HEK293 (cell line): Measurements from ENCODE around the gene INPP5B.
A peak's percentile ranks its signal among the peaks of the same experiment; 100 is the strongest.
"Not testable (repeated sequence)": the region's sequence is repeated elsewhere in the genome, so short reads cannot be mapped to it uniquely, and the experiment has no call there.

ENCODE experiments used
- CTCF ChIA-PET: fragments of 350-600 bp; formaldehyde crosslinking; extraction: SDS; loops from one replicate; lab custom pipeline; 2021; ENCODE audit warnings: antibody characterized with exemption; lab: Yijun Ruan, JAX
- POLR2A ChIA-PET: fragments of 300-600 bp; formaldehyde crosslinking; extraction: SDS; loops from one replicate; lab custom pipeline; 2020; ENCODE audit warnings: antibody characterized with exemption, inconsistent platforms; lab: Yijun Ruan, JAX
- H3K27ac ChIP-seq: fragments of 200-500 bp; sonication (Bioruptor generic); 2 replicates; pipeline ENCODE4 v1.5.1; 2014; ENCODE audit warnings: low read depth, low read length, control low read depth, inconsistent platforms; ENCODE audit errors: extremely low read depth
- H3K36me3 ChIP-seq, 2 experiments: fragments of 200-500 bp in 1 of 2; sonication (Bioruptor generic) in 1 of 2; 1 replicate in 1 of 2; 2 replicates in 1 of 2; pipeline ENCODE4 v1.5.1; 2014 to 2017; ENCODE audit warnings: inconsistent platforms in 2 of 2, low read length in 2 of 2; ENCODE audit not compliant: control insufficient read depth in 2 of 2, insufficient read depth in 1 of 2
- H3K4me1 ChIP-seq: fragments of 200-500 bp; sonication (Bioruptor generic); 2 replicates; pipeline ENCODE4 v1.5.1; 2014; ENCODE audit warnings: mild to moderate bottlenecking, low read length, inconsistent platforms; ENCODE audit not compliant: control insufficient read depth, insufficient read depth
- H3K4me3 ChIP-seq: 2 replicates; pipeline ENCODE4 v1.5.1; 2011; ENCODE audit warnings: low read depth, mild to moderate bottlenecking, control low read depth, low read length, moderate library complexity
- H3K9me3 ChIP-seq: fragments of 200-500 bp; sonication (Bioruptor generic); 2 replicates; pipeline ENCODE4 v1.5.1; 2014; ENCODE audit warnings: low read depth, low read length, inconsistent platforms; ENCODE audit not compliant: control insufficient read depth, insufficient read depth
- EGR2 ChIP-seq: fragments of 450-650 bp; formaldehyde crosslinking; IDR thresholded peaks from 2 replicates; pipeline ENCODE4 v1.5.1; 2016; ENCODE audit warnings: low read depth, missing biosample characterization, missing genetic modification characterization
- SETDB1 ChIP-seq: IDR thresholded peaks from one replicate; pipeline ENCODE4 v1.6.1; 2017; ENCODE audit warnings: mild to moderate bottlenecking, low read length, moderate library complexity, mixed read lengths; ENCODE audit not compliant: insufficient read length
- TRIM28 ChIP-seq: IDR thresholded peaks from 2 replicates; pipeline ENCODE4 v1.6.1; 2011; ENCODE audit warnings: low read length, control low read depth, borderline replicate concordance
- ZNF350 ChIP-seq: fragments of 450-650 bp; formaldehyde crosslinking; IDR thresholded peaks from 2 replicates; pipeline ENCODE4 v1.5.0; 2017; ENCODE audit warnings: missing biosample characterization, mild to moderate bottlenecking, missing genetic modification characterization
- ZNF585B ChIP-seq: fragments of 450-650 bp; formaldehyde crosslinking; IDR thresholded peaks from 2 replicates; pipeline ENCODE4 v1.5.1; 2016; ENCODE audit warnings: missing biosample characterization, missing genetic modification characterization
- ZNF600 ChIP-seq: fragments of 450-650 bp; formaldehyde crosslinking; IDR thresholded peaks from 2 replicates; pipeline ENCODE4 v1.5.1; 2016; ENCODE audit warnings: missing biosample characterization, missing genetic modification characterization

INPP5B gene

GRCh38 chr1:37911478-37911877, 35.4 kb downstream of the INPP5B start:
- H3K36me3 ChIP-seq = not testable (repeated sequence)
- CTCF ChIA-PET = interaction anchor here (0.6 kb wide), 1 partner anchor 1257 kb away, joined by 3 read pairs; no protein-coding TSS in a partner anchor

GRCh38 chr1:37910886-37911285, 36.0 kb downstream of the INPP5B start:
- H3K4me1 ChIP-seq, H3K36me3 ChIP-seq, H3K9me3 ChIP-seq, H3K27ac ChIP-seq, H3K4me3 ChIP-seq: not testable (repeated sequence)
- ChIA-PET POLR2A (interaction anchor here (0.8 kb wide), 1 partner anchor 21 kb away, joined by 3 read pairs; no protein-coding TSS in a partner anchor), CTCF (interaction anchor here (0.6 kb wide), 1 partner anchor 22 kb away, joined by 3 read pairs; no protein-coding TSS in a partner anchor)

More at GRCh38 chr1:37911478-37911877, 35.4 kb downstream of the INPP5B start:
- not testable (repeated sequence) for H3K9me3 ChIP-seq, H3K4me1 ChIP-seq, H3K4me3 ChIP-seq
- TF ChIP-seq ZNF600 (tag by site-specific recombination) = peak; percentile 99
- TF ChIP-seq, all 188 proteins: peak for 1; not testable (repeated sequence) for 187
- H3K27ac ChIP-seq = not testable (repeated sequence)
- POLR2A ChIA-PET = interaction anchor here (0.8 kb wide), 1 partner anchor 20 kb away, joined by 3 read pairs; no protein-coding TSS in a partner anchor

- H3K27ac ChIP-seq, CTCF ChIA-PET, H3K4me1 ChIP-seq, H3K9me3 ChIP-seq, H3K36me3 ChIP-seq, H3K4me3 ChIP-seq, POLR2A ChIA-PET: not testable (repeated sequence)
- peak; percentile 29; the same call in 1 of the 2 replicates for TF ChIP-seq EGR2 (tag by site-specific recombination)
Observed at GRCh38 chr1:37908531-37908930, 38.3 kb downstream of the INPP5B start.

GRCh38 chr1:37907416-37908125, 39.3 kb downstream of the INPP5B start:
- not testable (repeated sequence) for H3K27ac ChIP-seq, H3K9me3 ChIP-seq, H3K4me3 ChIP-seq, H3K36me3 ChIP-seq, H3K4me1 ChIP-seq
- ChIA-PET CTCF (interaction anchor here (0.7 kb wide), 1 partner anchor 15 kb away, joined by 4 read pairs; no protein-coding TSS in a partner anchor), POLR2A (interaction anchor here (0.7 kb wide), 1 partner anchor 23 kb away, joined by 3 read pairs; no protein-coding TSS in a partner anchor)

GRCh38 chr1:37906591-37906990, 40.3 kb downstream of the INPP5B start:
- ChIA-PET CTCF (interaction anchor here (0.7 kb wide), 1 partner anchor 16 kb away, joined by 4 read pairs; no protein-coding TSS in a partner anchor), POLR2A (interaction anchor here (0.6 kb wide), 1 partner anchor 1252 kb away, joined by 4 read pairs; no protein-coding TSS in a partner anchor)
- H3K36me3 ChIP-seq, H3K27ac ChIP-seq, H3K9me3 ChIP-seq, H3K4me1 ChIP-seq, H3K4me3 ChIP-seq: not testable (repeated sequence)

GRCh38 chr1:37905727-37906126, 41.1 kb downstream of the INPP5B start:
- POLR2A ChIA-PET = no interaction called here

GRCh38 chr1:37903921-37904320, 42.9 kb downstream of the INPP5B start:
- H3K4me1 ChIP-seq, H3K9me3 ChIP-seq, POLR2A ChIA-PET, H3K36me3 ChIP-seq, H3K27ac ChIP-seq, H3K4me3 ChIP-seq, CTCF ChIA-PET: not testable (repeated sequence)

More at GRCh38 chr1:37905727-37906126, 41.1 kb downstream of the INPP5B start:
- Histone ChIP-seq H3K4me1 (no peaks in the 10 kb centered on the region), H3K36me3 (peaks cover 0 to 6% of the 10 kb centered on the region in 2 experiments; a peak in 1 of 3 replicates), H3K9me3 (no peaks in the 10 kb centered on the region), H3K4me3 (no peak overlapping the region), H3K27ac (no peak overlapping the region)
- CTCF ChIA-PET = interaction anchor here (0.7 kb wide), 1 partner anchor 32 kb away, joined by 4 read pairs; no protein-coding TSS in a partner anchor
- peak; percentile 99 for TF ChIP-seq SETDB1
- no peak for TF ChIP-seq ZNF350
- no peak for TF ChIP-seq ZNF585B (tag by site-specific recombination)
- TF ChIP-seq TRIM28 = 0 out of 2 replicates have a peak, but pooled peaks have one; percentile 53
